Activated CD4-positive, alpha-beta T cell treated with anti-CD3 and anti-CD28 coated beads, Interleukin-2, amount 50 U/mL, for 16 hours (primary cell): ENCODE results near the gene TSKS.
A peak's percentile ranks its signal among the peaks of the same experiment; 100 is the strongest.

Experiments used
- DNase-seq: peaks from one replicate; pipeline ENCODE4 v3.0.0-alpha.2; 2020

TSKS gene, protein sequence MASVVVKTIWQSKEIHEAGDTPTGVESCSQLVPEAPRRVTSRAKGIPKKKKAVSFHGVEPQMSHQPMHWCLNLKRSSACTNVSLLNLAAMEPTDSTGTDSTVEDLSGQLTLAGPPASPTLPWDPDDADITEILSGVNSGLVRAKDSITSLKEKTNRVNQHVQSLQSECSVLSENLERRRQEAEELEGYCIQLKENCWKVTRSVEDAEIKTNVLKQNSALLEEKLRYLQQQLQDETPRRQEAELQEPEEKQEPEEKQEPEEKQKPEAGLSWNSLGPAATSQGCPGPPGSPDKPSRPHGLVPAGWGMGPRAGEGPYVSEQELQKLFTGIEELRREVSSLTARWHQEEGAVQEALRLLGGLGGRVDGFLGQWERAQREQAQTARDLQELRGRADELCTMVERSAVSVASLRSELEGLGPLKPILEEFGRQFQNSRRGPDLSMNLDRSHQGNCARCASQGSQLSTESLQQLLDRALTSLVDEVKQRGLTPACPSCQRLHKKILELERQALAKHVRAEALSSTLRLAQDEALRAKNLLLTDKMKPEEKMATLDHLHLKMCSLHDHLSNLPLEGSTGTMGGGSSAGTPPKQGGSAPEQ

DNA sequence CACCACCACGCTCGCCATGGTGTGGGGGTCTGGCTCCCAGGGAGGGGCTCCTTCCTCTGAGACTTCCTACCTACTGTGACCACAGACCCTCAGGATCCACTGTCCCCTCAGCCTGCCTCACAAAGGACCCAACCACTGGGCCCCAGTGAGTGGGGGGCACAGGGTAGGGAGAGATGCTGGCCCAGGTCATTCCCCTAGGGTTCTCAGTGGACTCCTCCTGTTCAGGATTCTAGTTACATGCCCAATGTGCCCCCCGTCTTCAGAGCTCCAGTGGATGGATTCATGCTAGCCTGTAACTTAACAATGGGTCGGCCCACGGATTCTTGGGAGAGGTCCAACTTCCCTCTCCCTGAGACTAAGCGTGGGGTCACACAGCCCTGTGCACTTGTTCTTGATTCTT is at the start of gene TSKS:
Gene TSKS, minus strand, starts transcription at position 77 of the 400 bp plus-strand sequence. Its CDS starts 59 bp downstream, at position 18.
- DNase-seq = no peak

DNA sequence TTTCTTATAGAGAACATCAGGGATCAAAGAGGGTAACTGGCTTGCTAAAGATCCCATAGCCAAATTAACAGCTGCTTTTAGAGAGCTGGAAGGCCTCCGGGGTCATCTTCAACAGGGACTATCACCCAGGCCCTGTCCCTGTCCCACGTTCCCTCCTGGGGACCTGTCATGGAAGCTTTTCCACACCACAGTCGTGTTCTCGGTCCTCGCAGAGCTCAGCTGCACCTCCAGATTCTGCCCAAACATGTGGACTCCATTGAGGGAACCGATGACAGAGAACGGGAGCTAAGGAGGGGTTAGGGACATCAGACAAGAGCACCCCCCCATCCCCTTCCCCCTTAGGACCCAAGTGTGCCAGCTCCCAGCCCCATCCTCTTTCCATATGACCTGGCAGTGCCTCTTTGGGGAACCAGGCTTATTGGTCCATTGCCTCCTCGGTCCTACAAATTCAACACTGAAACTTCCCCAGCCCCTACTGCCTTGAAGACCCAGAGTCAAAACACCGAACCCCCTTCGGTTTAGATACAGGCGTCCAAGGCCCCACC is 49.4 kb upstream of the TSKS start:
- DNase-seq = no peak

GRCh38 chr19:49811328-49811727 is 48.2 kb upstream of the TSKS start:
- DNase-seq = no peak

- no peak for DNase-seq
Measured at GRCh38 chr19:49809941-49810389, 46.9 kb upstream of the TSKS start.

- peak; percentile 32 for DNase-seq
Measured at GRCh38 chr19:49809160-49809940, 46.2 kb upstream of the TSKS start.

- DNase-seq = peak; percentile 81
Measured at GRCh38 chr19:49808711-49809159, 45.6 kb upstream of the TSKS start.

GRCh38 chr19:49807904-49808675 is 45.0 kb upstream of the TSKS start:
- DNase-seq = no peak

DNA sequence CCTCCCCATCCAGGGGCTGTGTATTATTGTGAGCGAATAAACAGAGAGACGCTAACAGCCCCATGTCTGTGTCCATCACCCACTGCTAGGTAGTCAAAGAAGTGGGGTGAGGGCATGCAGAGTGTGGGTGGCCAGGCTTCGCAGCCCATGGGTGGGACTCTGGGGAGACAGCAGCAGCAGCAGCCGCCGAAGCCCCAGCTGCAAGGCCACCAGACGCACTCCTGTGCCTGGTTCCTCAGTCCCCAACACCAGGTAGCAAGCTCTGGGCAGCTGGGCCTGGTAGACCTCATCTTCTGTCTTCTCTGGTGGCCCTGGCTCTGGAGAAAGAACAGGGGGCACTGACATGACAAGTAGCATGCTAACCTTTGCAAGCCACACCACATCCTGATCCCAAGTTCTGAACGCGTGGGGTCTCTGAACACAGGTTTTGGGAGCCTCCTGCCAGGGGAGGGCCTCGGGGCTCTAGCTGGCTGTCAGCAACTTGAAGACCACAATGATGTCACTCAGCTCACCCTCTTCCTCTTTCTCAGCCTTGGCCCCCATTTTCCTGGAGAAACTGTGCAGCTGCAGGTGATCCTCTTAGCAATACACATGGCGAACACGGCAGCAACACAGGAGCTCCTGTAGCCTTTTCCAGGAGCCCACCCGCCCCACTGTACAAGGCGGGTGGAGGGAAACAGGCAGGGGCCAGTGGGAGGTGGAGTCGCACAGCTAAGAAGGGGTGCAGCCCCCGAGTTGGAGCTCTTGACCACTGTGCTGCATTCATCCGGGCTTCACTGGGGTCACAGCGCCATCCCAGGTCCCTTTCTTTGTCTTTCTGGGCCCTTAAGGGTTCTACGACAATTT is 44.2 kb upstream of the TSKS start:
- no peak for DNase-seq

DNA sequence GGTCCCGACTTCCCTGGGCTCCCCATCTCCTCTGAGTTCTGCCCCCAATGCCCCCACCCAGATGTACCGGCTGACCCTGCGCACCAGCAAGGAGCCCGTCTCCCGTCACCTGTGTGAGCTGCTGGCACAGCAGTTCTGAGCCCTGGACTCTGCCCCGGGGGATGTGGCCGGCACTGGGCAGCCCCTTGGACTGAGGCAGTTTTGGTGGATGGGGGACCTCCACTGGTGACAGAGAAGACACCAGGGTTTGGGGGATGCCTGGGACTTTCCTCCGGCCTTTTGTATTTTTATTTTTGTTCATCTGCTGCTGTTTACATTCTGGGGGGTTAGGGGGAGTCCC is 43.5 kb upstream of the TSKS start:
- DNase-seq = no peak

DNA sequence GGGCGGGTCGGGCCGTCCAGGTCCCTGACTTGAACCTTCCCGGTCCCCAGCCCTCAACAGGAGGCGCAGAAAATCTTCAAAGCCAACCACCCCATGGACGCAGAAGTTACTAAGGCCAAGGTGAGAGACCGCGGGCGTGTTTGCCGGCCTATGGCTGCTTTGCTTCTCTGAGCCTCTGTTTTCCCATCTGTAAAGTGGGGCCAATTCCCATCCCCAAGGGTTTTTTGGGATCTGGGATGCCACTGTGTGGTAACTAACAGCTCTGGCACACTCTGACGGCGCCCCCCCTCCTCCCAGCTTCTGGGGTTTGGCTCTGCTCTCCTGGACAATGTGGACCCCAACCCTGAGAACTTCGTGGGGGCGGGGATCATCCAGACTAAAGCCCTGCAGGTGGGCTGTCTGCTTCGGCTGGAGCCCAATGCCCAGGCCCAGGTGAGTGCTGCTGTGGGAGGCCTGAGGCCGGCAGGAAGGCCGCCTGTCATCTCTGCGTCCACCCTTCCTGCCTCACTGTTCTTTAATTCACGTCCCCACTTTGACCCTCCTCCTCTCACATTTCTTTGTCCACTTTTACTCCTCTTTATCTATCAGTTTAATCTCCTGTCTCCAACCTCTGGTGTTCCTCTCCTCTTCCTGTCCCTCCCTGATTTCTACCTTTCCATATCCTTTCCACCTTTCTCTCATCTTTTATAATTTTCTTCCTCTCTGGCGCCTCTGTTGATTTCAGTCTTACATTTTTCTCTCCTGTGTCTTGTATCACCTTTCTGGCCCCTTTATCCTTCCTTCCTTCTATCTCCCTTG is 42.9 kb upstream of the TSKS start:
- no peak for DNase-seq

- DNase-seq = no peak
Measured at GRCh38 chr19:49803529-49803856, 40.4 kb upstream of the TSKS start.

- no peak for DNase-seq
Measured at GRCh38 chr19:49802836-49803528, 39.9 kb upstream of the TSKS start.

GRCh38 chr19:49801966-49802661 is 39.0 kb upstream of the TSKS start:
- no peak for DNase-seq

DNA sequence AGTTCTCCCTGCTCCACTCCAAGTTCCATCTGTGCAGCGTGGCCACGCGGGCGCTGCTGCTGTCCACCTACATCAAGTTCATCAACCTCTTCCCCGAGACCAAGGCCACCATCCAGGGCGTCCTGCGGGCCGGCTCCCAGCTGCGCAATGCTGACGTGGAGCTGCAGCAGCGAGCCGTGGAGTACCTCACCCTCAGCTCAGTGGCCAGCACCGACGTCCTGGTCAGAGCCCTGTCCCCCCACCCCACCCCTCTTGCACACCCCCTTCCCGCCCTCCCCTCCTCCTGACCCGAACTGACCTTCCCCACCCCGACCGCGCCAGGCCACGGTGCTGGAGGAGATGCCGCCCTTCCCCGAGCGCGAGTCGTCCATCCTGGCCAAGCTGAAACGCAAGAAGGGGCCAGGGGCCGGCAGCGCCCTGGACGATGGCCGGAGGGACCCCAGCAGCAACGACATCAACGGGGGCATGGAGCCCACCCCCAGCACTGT is 38.3 kb upstream of the TSKS start:
- no peak for DNase-seq

- DNase-seq = no peak
Measured at GRCh38 chr19:49800771-49801170, 37.7 kb upstream of the TSKS start.

DNA sequence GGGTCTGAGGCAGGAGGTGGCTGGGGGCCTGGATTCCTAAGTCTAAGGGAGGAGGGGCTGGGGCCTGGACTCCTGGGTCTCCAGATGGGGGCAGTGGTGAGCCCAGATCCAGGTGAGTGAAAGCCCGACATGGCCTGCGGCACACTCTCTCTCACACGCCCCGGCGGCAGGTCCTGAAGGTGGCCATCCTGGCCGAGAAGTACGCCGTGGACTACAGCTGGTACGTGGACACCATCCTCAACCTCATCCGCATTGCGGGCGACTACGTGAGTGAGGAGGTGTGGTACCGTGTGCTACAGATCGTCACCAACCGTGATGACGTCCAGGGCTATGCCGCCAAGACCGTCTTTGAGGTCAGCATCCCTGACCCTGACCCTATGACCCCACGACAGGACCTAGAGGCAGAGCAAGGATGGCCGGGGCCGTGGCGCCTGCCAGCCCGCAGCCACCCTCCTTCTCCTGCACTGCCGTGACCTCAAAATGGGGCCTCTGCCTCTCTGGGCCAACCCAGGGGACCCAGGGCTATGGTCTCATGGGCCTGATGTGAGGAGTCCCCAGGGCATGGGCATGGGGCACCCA is 36.8 kb upstream of the TSKS start:
- no peak for DNase-seq

GRCh38 chr19:49799271-49799797 is 36.2 kb upstream of the TSKS start:
- DNase-seq = no peak

GRCh38 chr19:49798574-49798973 is 35.5 kb upstream of the TSKS start:
- no peak for DNase-seq

DNA sequence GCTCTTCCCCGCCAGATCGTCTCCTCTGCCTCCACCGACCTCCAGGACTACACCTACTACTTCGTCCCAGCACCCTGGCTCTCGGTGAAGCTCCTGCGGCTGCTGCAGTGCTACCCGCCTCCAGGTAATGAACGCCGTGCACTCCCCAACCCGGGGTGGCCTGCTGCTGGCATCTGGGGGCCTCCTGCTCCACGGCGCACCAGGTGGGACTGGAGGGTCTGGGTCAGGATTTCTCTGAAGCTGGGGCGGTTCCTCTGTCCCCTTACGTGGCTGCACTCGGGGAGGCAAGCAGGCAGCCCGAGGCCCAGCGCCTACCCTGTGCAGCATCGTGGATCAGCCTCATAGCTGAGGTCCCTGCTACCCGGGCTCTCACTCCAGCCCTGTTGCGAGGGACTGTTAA is 32.5 kb upstream of the TSKS start:
- no peak for DNase-seq
